M059J (cell line): ENCODE data around the gene ASCL1. TPM values are rescaled to one million over a fixed set of nuclear protein-coding genes. Genes with fewer than 3 reads are reported as not detected.

ENCODE experiments used
- DNase-seq: peaks from one replicate; pipeline ENCODE4 v3.0.0-alpha.2; 2012; ENCODE audit warnings: low read depth
- total RNA-seq: library from RNA; depleted of rRNA; stranded (reverse); fragments of >200 nt; shearing (Covaris generic); gene quantifications from 2 replicates; pipeline ENCODE4 v1.2.3, GENCODE V29; 2014; rRNA removed

ASCL1 gene
- total RNA-seq, 1 experiment from 2014 or later, result not detected

DNA sequence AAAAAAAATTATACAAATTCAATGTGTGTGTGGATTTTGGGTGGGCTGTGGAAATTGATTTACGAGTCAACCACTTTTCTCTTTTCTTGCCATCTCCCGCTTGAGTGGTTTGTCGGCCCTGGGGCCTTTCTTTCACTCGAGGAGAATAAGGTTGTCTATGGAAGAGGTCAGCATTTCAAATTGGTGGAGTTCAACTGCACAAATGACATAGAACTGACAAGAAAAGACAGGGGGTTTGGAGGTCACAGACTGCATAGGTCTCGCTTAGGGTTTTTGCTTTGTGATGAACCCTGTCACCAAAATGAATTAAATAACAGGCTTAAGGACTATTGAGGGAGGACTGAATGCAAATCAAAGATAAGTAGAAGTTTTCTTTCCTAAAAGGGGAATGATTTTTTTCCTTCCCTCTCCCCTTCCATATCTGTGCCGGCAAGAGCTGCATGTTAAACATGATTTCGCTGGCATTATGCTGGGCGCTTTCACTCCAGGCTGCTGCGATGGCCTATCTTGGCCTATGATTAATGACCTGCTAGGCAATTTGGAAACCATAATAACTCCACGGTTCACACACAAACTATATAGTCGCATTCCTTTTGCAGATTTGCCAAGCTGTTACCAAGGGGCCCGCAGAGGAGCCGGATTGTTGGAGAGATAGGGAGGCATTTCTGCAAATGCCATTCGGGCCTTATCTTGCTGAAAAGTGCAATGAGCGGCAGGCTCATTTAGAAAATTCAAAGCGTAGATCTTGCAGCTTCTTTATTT lies 20.7 kb downstream of the ASCL1 start:
- no peak for DNase-seq

DNA sequence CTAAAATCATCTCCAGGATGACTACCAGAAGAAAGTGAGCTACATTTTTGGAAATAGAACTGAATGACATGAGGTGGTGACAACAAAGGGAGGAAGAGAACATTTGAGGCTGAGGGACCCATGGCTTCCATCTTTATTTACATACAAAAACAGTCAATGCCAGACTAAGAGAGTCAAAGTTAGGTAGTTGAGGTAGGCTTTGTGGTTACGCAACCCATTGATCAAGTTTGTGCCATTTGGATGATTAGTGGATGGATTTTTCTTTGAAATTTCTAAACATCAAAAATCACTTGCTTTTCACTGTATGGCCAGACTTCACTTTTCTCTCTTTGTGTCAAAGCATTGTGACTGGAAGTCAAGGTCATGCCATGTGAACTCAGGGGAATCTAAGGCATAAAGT lies 22.9 kb downstream of the ASCL1 start:
- no peak for DNase-seq

DNA sequence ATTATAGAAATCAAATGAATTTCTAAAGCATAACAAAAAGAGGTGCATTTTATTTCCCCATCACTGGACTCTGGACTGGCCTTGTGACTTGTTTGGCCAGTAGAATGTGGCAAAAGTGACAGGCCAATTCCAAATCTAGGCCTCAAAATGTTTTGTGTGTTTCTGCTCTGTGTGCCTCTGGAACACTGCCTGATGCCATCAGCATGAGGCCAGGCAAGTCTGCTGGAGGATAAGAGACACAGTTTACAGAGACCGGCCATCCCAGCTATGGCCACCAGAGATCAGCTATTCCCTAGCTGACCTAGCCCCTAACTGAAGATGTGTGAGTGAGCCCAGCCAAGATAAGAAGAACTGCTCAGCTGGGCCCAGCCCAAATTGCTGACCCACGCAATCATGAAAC lies 32.9 kb downstream of the ASCL1 start:
- DNase-seq, result no peak

DNA sequence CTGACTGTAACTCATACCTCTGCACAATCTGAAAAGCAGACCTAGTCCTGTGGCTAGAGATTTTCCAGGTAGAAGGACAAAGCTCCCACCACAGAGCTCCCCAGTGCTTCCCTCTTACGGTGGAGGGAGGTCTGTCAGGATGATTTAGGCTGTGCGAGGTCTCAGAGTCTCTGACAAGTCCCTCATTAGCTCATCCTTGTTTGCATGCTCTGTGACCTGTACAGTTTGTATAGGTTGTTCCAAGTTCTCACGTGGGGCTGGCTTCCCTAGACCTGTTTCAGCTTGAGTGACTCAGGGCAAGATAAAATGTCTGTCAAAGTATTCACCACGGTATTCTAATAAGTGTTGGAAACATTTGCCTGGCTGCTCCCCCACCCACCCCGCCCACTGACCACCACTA lies 34.8 kb downstream of the ASCL1 start:
- no peak for DNase-seq

DNA sequence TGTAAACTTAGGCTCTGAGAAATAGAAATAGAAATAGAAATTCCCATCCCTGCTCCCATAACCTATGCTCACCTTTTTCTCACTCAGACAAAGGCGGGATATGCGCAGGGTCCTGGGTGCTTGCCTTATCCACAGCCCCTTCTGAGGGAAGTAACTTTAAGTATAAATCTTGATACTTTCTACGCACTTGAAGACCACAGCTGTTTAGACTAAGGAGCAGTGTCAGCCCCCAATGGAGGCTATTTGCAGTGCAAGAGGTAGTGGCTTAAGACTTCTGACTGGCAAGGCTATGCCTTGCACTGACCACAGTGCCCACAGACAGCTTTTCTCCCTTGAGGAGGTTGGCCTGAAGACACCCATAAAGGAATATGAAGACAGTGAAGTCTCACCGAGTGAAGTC lies 35.2 kb downstream of the ASCL1 start:
- no peak for DNase-seq

DNA sequence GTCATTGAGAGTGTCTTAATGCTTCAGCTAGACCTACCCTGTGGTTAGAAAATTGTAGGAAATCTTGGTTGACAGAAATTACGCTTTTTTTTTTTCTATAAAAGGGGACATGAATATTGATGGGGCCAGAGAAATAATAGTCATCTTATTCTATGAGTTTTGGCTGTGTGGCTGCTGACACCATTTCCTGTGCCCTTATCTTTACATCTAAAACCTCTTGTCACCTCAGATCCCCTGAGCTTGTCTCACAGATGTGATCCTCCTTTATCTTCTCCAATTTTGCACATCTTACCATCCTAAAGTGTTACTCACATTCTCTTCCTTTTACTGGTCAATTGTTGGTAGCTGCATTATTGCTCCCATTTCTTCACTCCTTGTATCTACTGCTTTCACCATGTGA lies 36.1 kb downstream of the ASCL1 start:
- DNase-seq, result no peak

DNA sequence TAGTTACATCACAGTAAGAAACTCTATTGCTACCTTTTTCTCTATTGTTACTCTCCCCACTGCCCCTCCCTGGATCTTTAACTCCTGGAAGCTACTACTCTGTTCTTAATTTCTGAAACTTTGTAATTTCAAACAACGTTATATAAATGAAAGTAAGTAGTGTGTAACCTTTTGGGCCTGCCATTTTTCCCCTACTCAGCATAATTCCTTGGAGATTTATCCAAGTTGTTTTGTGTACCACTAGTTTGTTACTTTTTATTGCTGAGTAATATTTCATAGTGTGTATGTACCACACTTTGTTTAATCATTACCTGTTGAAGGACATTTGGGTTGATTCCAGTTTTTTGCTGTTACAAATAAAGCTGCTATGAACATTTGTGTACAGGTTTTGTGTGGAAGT lies 37.9 kb downstream of the ASCL1 start:
- no peak for DNase-seq

Other genes starting within 250 kb of the ASCL1 start
- not detected in 2 replicates for gene PAH, start 40.4 kb upstream of the ASCL1 start, total RNA-seq